NAMALWA (cell line): Measurements from ENCODE around the gene TGFB2.

Experiments
- DNase-seq: peaks from one replicate; pipeline ENCODE4 v3.0.0-alpha.2; 2015; ENCODE audit warnings: low spot score

TGFB2 gene

GRCh38 chr1:218392780-218393179 is 47.6 kb downstream of the TGFB2 start:
- no peak for DNase-seq

GRCh38 chr1:218394416-218394815 is 49.3 kb downstream of the TGFB2 start:
- no peak for DNase-seq

- no peak for DNase-seq
Observed at GRCh38 chr1:218394989-218395388, 49.9 kb downstream of the TGFB2 start.

- no peak for DNase-seq
Observed at GRCh38 chr1:218395916-218396315, 50.8 kb downstream of the TGFB2 start.

GRCh38 chr1:218397752-218398339 is 52.7 kb downstream of the TGFB2 start:
- no peak for DNase-seq

GRCh38 chr1:218400624-218401023 is 55.5 kb downstream of the TGFB2 start:
- no peak for DNase-seq

- no peak for DNase-seq
Observed at GRCh38 chr1:218401441-218401997, 56.4 kb downstream of the TGFB2 start.

- DNase-seq, result no peak
Observed at GRCh38 chr1:218401998-218402785, 57.1 kb downstream of the TGFB2 start.

- no peak for DNase-seq
Observed at GRCh38 chr1:218402786-218403120, 57.6 kb downstream of the TGFB2 start.

- no peak for DNase-seq
Observed at GRCh38 chr1:218403300-218403699, 58.2 kb downstream of the TGFB2 start.

- DNase-seq, result no peak
Observed at GRCh38 chr1:218407630-218408029, 62.5 kb downstream of the TGFB2 start.

- DNase-seq, result no peak
Observed at GRCh38 chr1:218408135-218408534, 63.0 kb downstream of the TGFB2 start.

GRCh38 chr1:218408942-218409341 is 63.8 kb downstream of the TGFB2 start:
- no peak for DNase-seq

GRCh38 chr1:218409946-218410510 is 64.9 kb downstream of the TGFB2 start:
- DNase-seq, result no peak

GRCh38 chr1:218411101-218411500 is 66.0 kb downstream of the TGFB2 start:
- no peak for DNase-seq

- DNase-seq, result no peak
Observed at GRCh38 chr1:218412171-218412570, 67.0 kb downstream of the TGFB2 start.

- no peak for DNase-seq
Observed at GRCh38 chr1:218413179-218413578, 68.0 kb downstream of the TGFB2 start.

- no peak for DNase-seq
Observed at GRCh38 chr1:218414060-218414728, 69.1 kb downstream of the TGFB2 start.

- no peak for DNase-seq
Observed at GRCh38 chr1:218415726-218416125, 70.6 kb downstream of the TGFB2 start.

GRCh38 chr1:218421531-218421930 is 76.4 kb downstream of the TGFB2 start:
- no peak for DNase-seq

GRCh38 chr1:218424502-218424901 is 79.4 kb downstream of the TGFB2 start:
- no peak for DNase-seq

- DNase-seq, result no peak
Observed at GRCh38 chr1:218425647-218426342, 80.7 kb downstream of the TGFB2 start.
